Tibial nerve (tissue), 4 donors: ENCODE data around the gene TBRG4.

ENCODE experiments used
- EP300 ChIP-seq, 2 donors: sonication (generic); formaldehyde crosslinking; IDR thresholded peaks; one replicate each; pipeline ENCODE4 v1.6.1; 2017; ENCODE audit warnings: antibody characterized with exemption in 2 of 2, mild to moderate bottlenecking in 1 of 2
- POLR2A ChIP-seq, 2 donors: fragments of 450-650 bp; IDR thresholded peaks; one replicate each; pipeline ENCODE4 v1.6.1; 2017; ENCODE audit warnings: antibody characterized with exemption in 2 of 2, mild to moderate bottlenecking in 2 of 2, moderate library complexity in 2 of 2
- TF ChIP-seq, protein P1 (sequence below), 5 experiments: fragments of 200-600 bp in 3 of 5; fragments of 450-650 bp in 2 of 5; sonication (generic) in 3 of 5; IDR thresholded peaks; one replicate each; pipeline ENCODE4 v1.5.1; 2016 to 2019; ENCODE audit warnings: antibody characterized with exemption in 5 of 5, mild to moderate bottlenecking in 3 of 5, moderate library complexity in 2 of 5

DNA sequence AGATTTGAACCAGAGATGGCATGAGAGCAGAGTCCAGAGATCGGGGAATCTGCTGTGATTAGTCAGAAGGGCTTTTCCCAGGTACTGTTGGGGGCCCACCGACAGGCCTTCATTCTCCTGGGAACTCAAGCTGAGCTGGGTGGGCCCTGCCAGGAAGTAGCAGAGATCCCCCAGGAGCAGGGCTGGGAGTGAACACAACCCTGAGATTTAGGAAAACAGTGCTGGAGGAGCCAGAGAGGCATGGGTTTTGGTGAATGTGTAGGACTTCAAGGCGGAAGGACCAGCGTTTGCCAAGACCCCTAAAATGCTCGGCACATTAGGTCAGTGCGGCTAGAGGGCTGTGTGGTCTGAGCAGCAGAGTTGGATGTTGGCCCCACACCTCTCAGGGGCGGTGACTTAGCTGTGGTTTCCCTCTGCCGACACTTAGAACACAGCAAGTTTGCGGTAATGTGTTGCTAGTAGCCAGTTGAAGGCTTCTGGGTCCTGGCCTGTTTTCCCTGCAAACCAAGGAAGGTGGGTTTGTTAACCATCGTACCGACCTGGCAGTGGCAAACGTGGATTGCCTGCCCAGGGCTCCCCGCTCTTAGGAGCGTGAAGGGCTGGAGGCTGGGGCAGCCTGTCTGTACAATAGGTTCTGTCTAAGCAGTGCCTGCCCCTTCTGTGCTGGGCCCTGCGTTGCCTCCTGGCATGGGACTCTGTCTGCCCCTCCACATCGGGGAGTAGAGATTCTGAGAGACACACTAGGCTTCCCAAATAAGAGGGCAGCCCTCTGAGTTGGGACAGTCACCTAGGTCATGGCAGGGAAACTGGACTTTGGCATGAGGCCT lies 36.8 kb downstream of the TBRG4 start:
- TF ChIP-seq, protein P1, sequence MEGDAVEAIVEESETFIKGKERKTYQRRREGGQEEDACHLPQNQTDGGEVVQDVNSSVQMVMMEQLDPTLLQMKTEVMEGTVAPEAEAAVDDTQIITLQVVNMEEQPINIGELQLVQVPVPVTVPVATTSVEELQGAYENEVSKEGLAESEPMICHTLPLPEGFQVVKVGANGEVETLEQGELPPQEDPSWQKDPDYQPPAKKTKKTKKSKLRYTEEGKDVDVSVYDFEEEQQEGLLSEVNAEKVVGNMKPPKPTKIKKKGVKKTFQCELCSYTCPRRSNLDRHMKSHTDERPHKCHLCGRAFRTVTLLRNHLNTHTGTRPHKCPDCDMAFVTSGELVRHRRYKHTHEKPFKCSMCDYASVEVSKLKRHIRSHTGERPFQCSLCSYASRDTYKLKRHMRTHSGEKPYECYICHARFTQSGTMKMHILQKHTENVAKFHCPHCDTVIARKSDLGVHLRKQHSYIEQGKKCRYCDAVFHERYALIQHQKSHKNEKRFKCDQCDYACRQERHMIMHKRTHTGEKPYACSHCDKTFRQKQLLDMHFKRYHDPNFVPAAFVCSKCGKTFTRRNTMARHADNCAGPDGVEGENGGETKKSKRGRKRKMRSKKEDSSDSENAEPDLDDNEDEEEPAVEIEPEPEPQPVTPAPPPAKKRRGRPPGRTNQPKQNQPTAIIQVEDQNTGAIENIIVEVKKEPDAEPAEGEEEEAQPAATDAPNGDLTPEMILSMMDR (IDR thresholded peaks at IDR 0.05), result no peak
- TF ChIP-seq POLR2A (IDR thresholded peaks at IDR 0.05) (no peak), EP300 (IDR thresholded peaks at IDR 0.05) (no peak)
